HG02973 (cell line): ENCODE measurements around the gene SHISA5.
"Not testable (repeated sequence)": the region's sequence is repeated elsewhere in the genome, so short reads cannot be mapped to it uniquely, and the experiment has no call there.

ENCODE experiments used
- ATAC-seq: cut with Tn5 transposase; IDR thresholded peaks from one replicate; pipeline ENCODE4 v1.9.1; 2021; ENCODE audit warnings: moderate library complexity; ENCODE audit not compliant: unreplicated experiment

SHISA5 gene

GRCh38 chr3:48461767-48462166 is 42.2 kb downstream of the SHISA5 start:
- not testable (repeated sequence) for ATAC-seq

GRCh38 chr3:48460517-48460902 is 43.5 kb downstream of the SHISA5 start:
- ATAC-seq = no peak

GRCh38 chr3:48459773-48460516 is 44.0 kb downstream of the SHISA5 start:
- no peak for ATAC-seq

- no peak for ATAC-seq
These were observed 44.6 kb downstream of the SHISA5 start for GRCh38 chr3:48459331-48459730.

GRCh38 chr3:48456456-48456855 is 47.5 kb downstream of the SHISA5 start:
- no peak for ATAC-seq

DNA sequence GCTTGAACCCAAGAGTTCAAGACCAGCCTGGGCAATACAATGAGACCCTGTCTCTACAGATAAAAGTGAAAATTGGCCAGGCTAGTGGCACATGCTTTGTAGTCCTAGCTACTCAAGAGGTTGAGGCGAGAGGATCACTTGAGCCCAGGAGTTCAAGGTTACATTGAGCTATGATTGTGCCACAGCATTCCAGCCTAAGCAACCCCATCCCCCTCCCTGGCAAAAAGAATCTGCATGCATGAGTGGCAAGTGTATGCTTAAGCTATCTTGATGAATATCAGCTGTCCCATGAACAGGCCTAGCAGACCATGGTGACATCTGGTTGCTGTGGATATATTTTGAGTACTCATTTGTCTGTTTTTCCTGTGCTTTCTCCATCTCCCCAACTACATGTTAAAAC is 52.7 kb downstream of the SHISA5 start:
- ATAC-seq = no peak

DNA sequence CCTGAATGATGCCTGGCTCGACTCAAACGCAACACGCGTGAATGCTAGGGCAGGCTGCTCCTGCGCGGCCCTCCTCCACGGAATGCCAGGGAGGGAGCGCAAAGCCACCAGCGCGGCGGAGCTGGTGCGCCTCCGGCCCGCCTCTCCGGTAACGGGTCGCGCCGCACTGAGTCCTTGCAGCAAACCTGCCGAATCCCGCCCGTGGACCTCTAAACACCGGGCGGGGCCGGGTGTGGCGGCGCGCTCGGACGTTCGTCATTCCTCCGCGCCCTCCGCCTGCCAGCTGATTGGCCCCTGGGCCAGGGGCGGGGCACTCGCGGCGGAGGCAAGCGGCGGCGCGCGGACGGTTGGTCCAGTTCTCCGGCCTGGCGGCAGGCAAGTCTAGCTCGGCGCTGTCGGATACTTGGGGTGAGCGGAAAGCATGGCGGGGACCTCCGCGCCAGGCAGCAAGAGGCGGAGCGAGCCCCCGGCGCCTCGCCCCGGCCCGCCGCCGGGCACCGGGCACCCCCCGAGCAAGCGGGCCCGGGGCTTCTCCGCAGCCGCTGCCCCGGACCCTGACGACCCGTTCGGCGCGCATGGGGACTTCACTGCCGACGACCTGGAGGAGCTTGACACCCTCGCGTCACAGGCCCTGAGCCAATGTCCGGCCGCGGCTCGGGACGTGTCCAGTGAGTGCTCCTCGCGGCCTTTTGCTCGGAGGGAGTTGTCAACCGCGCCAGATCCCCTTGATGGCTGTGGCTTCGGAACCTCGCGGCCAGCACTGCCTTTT is 57.4 kb downstream of the SHISA5 start, which contains the start of gene ATRIP:
TSS of gene ATRIP (plus strand) at position 313 of the 769 bp plus-strand sequence. CDS start at position 422, 109 bp downstream.
- peak; percentile 82 for ATAC-seq

DNA sequence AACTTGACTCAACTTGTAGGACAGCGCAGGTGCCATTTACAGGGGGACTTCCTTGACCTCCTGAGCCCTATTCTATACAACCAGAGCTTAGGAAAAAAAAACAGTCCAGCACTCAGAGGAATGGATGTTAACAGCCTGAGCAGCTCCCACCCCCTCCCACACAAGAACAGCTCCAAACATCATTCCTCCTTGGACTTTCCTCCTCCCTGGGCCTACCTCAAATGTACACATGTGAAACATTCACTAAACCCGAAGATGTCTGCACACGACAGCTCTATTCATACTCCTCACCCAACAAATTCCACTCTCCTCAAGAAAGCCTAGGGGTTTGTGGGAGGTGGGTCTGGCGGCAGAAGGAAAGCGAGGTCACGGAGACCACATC is 57.9 kb downstream of the SHISA5 start:
- no peak for ATAC-seq

- no peak for ATAC-seq
These were observed 58.6 kb downstream of the SHISA5 start for GRCh38 chr3:48445277-48445882.

DNA sequence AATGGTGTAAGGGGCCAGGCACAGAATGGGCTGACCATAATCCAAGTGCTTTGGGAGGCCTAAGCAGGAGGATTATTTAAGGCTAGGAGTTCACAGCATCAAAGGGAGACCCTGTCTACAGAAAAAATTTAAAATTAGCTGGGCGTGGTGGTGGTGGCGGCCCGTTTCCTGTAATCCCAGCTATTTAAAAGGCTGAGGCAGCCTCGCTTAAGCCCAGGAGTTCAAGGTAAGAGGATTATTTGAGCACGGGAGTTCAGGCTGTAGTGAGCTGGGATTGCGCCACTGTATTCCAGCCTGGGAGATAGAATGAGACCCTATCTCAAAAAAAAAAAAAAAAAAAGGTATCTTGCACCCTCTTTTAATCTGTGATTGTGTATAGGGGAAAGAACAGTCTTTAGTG is 62.0 kb downstream of the SHISA5 start:
- no peak for ATAC-seq

DNA sequence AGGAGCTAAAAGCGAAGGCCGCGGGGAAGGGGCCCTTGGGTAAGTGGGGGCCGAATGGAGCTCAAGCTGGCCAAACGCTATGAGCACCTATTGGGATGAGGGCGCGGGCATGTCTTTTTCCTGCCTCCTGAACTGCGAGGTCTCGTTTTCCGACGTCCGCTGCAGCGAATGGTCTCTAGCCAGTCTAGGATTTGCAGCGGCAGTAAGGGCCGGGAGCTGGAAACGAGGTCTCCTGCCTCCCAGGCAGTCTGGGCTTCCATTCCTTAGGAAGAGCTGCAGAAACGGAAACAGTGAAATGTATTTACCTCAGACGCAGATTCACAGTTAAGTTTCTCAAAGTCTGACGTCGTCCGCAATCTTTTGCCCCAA is 63.4 kb downstream of the SHISA5 start:
- ATAC-seq = no peak

DNA sequence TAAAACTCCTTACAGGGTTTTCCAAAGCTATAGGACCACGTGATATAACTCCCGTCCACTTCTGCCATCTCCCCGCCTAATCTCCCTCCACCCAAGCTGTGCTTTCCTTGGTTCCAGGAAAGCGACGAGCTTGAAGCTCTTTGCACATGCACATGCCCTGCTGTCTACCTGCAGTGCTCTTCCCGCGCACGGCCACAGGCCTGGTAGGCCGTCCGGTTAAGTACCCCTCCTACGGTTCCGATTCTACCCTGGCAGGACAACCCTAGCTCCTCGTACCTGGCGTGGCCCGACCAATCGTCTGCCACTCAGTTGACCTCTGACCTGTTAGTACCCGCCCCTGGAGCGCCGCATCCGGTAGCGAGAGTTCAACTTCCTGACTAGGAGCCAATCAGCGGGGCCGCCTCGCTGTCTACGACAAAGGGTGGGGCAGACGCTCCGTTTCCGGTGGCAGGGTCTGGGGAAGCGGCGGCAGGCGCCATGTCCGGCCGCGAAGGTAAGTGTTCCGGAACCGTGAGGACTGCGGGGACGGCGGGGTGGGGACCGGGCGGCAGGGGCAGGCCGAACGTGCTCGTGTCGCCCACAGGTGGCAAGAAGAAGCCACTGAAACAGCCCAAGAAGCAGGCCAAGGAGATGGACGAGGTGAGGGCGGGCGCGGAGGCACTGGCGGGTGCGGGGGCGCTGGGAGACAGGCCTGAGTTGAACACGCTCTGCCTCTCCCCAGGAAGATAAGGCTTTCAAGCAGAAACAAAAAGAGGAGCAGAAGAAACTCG is 64.0 kb downstream of the SHISA5 start, which contains the start of the genes CCDC51 and TMA7:
TSS of gene CCDC51 (minus strand) at position 300 of the 770 bp plus-strand sequence. CDS start 4,991 bp downstream, outside the sequence.
TSS of gene TMA7 (plus strand) at position 438 of the 770 bp plus-strand sequence. CDS start at position 478, 40 bp downstream.
- ATAC-seq = peak; percentile 88

DNA sequence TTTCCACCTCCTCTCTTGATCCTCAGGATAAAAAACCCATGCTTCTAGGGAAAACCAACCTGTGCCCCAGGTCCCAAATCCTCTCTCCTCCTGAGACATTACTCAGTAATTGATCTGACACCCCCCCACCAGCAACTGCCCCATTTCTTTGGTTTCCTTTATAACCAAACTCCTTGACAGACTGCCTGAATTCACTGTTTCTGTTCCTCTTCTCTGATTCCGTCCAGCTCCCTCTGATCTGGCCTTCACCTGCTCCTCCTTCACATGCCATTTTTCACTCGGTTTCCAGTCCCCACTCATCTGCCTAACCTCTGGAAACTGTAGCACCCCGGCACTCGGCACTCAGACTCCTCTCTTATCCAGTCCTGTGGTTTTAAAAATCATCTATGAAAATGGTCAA is 66.2 kb downstream of the SHISA5 start:
- ATAC-seq = no peak

DNA sequence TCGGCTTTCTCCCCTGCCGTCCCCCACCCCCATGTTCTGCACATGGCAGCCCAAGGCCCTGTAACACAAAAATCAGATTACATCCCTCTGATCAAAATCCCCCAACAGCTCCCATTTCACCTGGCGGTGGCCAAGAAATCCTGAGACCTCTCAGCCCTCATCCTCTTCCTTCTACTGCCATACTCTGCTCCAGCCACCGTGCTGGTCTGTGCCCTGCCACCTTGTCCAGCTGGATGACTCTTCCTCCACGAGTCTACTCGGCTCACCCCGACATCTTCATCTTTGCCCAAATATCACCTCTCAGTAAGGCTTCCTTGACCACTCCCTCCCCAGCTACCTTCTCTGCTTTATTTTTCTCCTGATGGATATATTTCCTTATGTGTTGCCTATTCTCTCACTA is 67.1 kb downstream of the SHISA5 start:
- ATAC-seq = no peak

GRCh38 chr3:48436477-48436787 is 67.5 kb downstream of the SHISA5 start:
- no peak for ATAC-seq

GRCh38 chr3:48435774-48436476 is 68.0 kb downstream of the SHISA5 start:
- ATAC-seq = no peak

DNA sequence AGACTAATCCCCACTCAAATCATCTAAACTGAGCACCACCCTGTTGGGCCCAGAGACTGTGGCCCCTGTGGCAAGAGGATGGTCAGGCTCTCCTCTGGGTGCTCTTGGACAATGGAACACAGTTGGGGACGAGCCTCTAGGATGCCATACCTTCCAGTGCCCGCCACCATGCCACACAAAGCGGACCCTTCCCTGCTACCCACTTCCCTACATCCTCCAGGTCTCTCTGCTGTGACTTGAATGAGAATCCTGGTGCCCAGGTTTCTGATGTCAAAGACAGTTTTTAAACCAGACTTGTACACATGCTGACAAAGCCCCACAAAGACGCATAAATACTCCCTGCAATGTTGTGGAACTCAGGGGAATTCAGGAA is 68.8 kb downstream of the SHISA5 start:
- ATAC-seq = no peak

DNA sequence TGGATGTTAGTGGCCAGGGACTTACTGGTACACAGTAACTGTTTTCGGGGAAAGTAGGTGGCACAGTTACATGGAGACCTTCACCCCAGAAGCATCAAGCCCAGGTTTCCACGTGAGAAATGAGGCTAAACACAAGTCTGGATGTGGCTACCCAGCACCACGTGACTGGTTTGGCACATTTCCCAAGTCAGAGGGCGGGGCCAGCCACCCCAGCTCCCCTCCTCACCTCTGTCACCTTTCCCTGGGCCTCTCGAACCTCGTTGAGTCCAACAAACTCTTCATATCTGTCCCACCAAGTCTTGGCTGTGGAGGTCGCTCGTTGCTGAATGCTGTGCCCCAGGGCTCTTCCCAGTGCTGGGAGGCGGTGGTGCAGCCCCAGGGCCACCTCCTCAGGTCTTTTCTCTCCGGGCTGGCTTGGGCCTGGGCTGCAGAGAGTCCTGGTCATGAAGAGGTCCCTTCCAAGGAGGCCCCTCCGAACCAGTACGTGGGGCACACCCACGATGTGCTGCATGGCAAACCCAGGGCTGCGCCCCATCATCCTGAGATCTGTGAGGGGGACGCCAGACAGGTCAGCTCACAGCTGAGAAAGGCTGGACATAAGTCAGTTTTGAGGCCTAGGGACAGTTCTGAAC is 69.3 kb downstream of the SHISA5 start:
- ATAC-seq = no peak

DNA sequence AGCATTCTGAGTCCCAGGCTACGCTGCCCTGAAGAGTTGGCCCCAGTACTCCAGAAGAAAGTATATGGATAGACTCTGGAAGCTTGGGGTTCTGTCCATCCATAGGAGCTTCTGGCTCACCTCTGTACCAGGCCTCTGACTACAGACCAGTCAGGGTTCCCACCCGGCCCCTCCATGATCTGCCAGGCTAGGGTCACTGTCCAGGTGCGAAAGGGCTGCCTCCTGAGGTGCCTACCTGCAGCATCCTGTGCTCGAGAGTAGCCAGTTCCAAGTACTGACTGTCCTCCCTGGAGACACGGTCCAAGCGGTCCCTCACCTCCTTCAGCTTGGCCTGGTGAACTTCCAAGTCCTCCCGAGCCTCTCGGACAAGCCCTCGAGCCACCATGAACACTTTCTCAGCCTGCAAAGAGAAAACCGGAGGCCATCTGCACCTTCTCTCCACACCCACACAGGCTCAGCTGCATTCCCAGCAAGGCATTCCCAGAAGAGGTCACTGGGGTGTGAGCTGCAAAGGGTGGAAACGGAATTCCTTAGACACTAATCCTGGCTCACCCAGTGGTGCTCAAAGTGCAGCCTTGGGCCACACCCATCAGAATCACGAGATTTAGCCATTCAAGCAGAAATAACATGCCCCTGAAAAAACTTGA is 70.4 kb downstream of the SHISA5 start:
- no peak for ATAC-seq
